Suprapubic skin (tissue), 4 donors: ENCODE results near the gene CCSER1.

Experiments
- CTCF ChIP-seq, 2 donors: fragments of 200-600 bp in 1 of 2; fragments of 450-650 bp in 1 of 2; sonication (generic) in 1 of 2; IDR thresholded peaks; one replicate each; pipeline ENCODE4 v1.5.1; 2016 to 2019; ENCODE audit warnings: antibody characterized with exemption in 2 of 2, mild to moderate bottlenecking in 1 of 2, moderate library complexity in 1 of 2
- EP300 ChIP-seq: sonication (generic); formaldehyde crosslinking; IDR thresholded peaks from one replicate; pipeline ENCODE4 v1.6.1; 2017; ENCODE audit warnings: antibody characterized with exemption
- POLR2A ChIP-seq, 2 donors: fragments of 450-650 bp; IDR thresholded peaks; one replicate each; pipeline ENCODE4 v1.6.1; 2017; ENCODE audit warnings: antibody characterized with exemption in 2 of 2, mild to moderate bottlenecking in 2 of 2, moderate library complexity in 2 of 2
- POLR2AphosphoS5 ChIP-seq, 3 donors: sonication (generic); formaldehyde crosslinking; IDR thresholded peaks; one replicate each; pipeline ENCODE4 v1.6.1; 2017; ENCODE audit warnings: antibody characterized with exemption in 3 of 3

- no peak for TF ChIP-seq CTCF (IDR thresholded peaks at IDR 0.05)
- no peak for TF ChIP-seq EP300
- no peak for TF ChIP-seq POLR2A (IDR thresholded peaks at IDR 0.05)
- TF ChIP-seq POLR2AphosphoS5 (IDR thresholded peaks at IDR 0.05), result no peak
Measured at GRCh38 chr4:91427171-91427570, 1300.0 kb downstream of the CCSER1 start.
